ENCODE results near the gene TDRD15. TPM values are rescaled to one million over a fixed set of nuclear protein-coding genes. Genes with fewer than 3 reads are reported as not detected.

Gene TDRD15
- total and polyA plus RNA-seq, 9 of the 15 experiments (the other 6 are each of a cell fraction or from before 2014, with no cell fraction given): 0.01 to 0.22 (median 0.06) TPM; not detected in 1

- no peaks in the 10 kb centered on the region for H3K79me2 ChIP-seq (ENCODE audit: control insufficient read depth, insufficient read depth, low read length)
- 1% methylated on average over 5 of the region's 5 CpGs for WGBS (ENCODE audit: insufficient coverage, low coverage, missing lambda C conversion rate)
- no peak overlapping the region for H3K4me3 ChIP-seq
- no TSS peak for BruUV-seq (replicated peaks)
- no peak for DNase-seq (ENCODE audit: extremely low read depth in 1 of 4, low spot score in 3 of 4)
- CTCF ChIA-PET (ENCODE audit: low intra/inter-chr PET ratio): no interaction called here
- intact Hi-C loops (cut with micrococcal nuclease): no loop called here
- in situ Hi-C loops (cut with MboI): no loop called here
- H3K9ac ChIP-seq (ENCODE audit: insufficient read depth in 1 of 2, low read depth in 2 of 2, low read length in 2 of 2): no peak overlapping the region
- no peaks in the 10 kb centered on the region for H3K27me3 ChIP-seq (ENCODE audit: control insufficient read depth in 2 of 2, insufficient read depth in 2 of 2, low read length in 2 of 2)
- no peak overlapping the region for H3K27ac ChIP-seq (ENCODE audit: extremely low read depth, low read depth, low read length)
- ATAC-seq: no peak
- H3K9me1 ChIP-seq (ENCODE audit: control insufficient read depth, insufficient read depth, low read length): no peaks in the 10 kb centered on the region
- H3K9me3 ChIP-seq (replicated peaks; ENCODE audit: control insufficient read depth, insufficient read depth, low read depth, low read length): no peaks in the 10 kb centered on the region
- no peaks in the 10 kb centered on the region for H3K4me1 ChIP-seq (replicated peaks in 1 of 2; ENCODE audit: control insufficient read depth in 2 of 2, insufficient read depth in 2 of 2, low read length in 2 of 2)
- H3K4me2 ChIP-seq (ENCODE audit: insufficient read depth, low read length): no peak overlapping the region
- TF ChIP-seq GABPA (tag; conservative IDR thresholded peaks at IDR 0.05; ENCODE audit: low read depth) (peak; percentile 45), MCM5 (IDR thresholded peaks at IDR 0.05; ENCODE audit: low read depth) (no peak)
- no peaks in the 10 kb centered on the region for H4K20me1 ChIP-seq (replicated peaks; ENCODE audit: control insufficient read depth, insufficient read depth, low read length)
- POLR2A ChIA-PET: no interaction called here
- H2AFZ ChIP-seq (ENCODE audit: low read depth, low read length): no peak overlapping the region
- no peak for FAIRE-seq
- H3K36me3 ChIP-seq (ENCODE audit: control insufficient read depth, insufficient read depth, low read length): no peaks in the 10 kb centered on the region
Measured at GRCh38 chr2:21131861-21132260, 8.1 kb downstream of the TDRD15 start.

GRCh38 chr2:21135585-21135984 is 11.8 kb downstream of the TDRD15 start:
- Histone ChIP-seq H3K9ac (ENCODE audit: insufficient read depth in 1 of 2, low read depth in 2 of 2, low read length in 2 of 2) (no peak overlapping the region), H3K36me3 (ENCODE audit: control insufficient read depth, insufficient read depth, low read length) (no peaks in the 10 kb centered on the region), H2AFZ (ENCODE audit: low read depth, low read length) (no peak overlapping the region), H3K27ac (ENCODE audit: extremely low read depth, low read depth, low read length) (no peak overlapping the region), H3K79me2 (ENCODE audit: control insufficient read depth, insufficient read depth, low read length) (no peaks in the 10 kb centered on the region), H3K9me1 (ENCODE audit: control insufficient read depth, insufficient read depth, low read length) (no peaks in the 10 kb centered on the region), H3K4me2 (ENCODE audit: insufficient read depth, low read length) (no peak overlapping the region), H3K4me3 (no peak overlapping the region), H4K20me1 (replicated peaks; ENCODE audit: control insufficient read depth, insufficient read depth, low read length) (no peaks in the 10 kb centered on the region), H3K9me3 (replicated peaks; ENCODE audit: control insufficient read depth, insufficient read depth, low read depth, low read length) (no peaks in the 10 kb centered on the region), H3K27me3 (ENCODE audit: control insufficient read depth in 2 of 2, insufficient read depth in 2 of 2, low read length in 2 of 2) (no peaks in the 10 kb centered on the region), H3K4me1 (replicated peaks in 1 of 2; ENCODE audit: control insufficient read depth in 2 of 2, insufficient read depth in 2 of 2, low read length in 2 of 2) (no peaks in the 10 kb centered on the region)
- 0% methylated on average over 2 of the region's 2 CpGs for WGBS (ENCODE audit: insufficient coverage, low coverage, missing lambda C conversion rate)
- no TSS peak for BruUV-seq (replicated peaks)
- DNase-seq (ENCODE audit: extremely low read depth in 1 of 4, low spot score in 3 of 4): no peak
- FAIRE-seq: no peak
- intact Hi-C loops (cut with micrococcal nuclease) (no loop called here), in situ Hi-C loops (cut with MboI) (no loop called here)
- no peak for ATAC-seq
- ChIA-PET POLR2A (no interaction called here), CTCF (ENCODE audit: low intra/inter-chr PET ratio) (no interaction called here)
- TF ChIP-seq GTF2F1 (IDR thresholded peaks at IDR 0.05; ENCODE audit: low read depth, low read length): no peak
- TF ChIP-seq NR2F6 (CRISPR knock-in tag; IDR thresholded peaks at IDR 0.05): no peak
- no peak for TF ChIP-seq BCL6 (CRISPR knock-in tag; IDR thresholded peaks at IDR 0.05)
- TF ChIP-seq YBX1 (IDR thresholded peaks at IDR 0.05): no peak
- TF ChIP-seq NONO (IDR thresholded peaks at IDR 0.05; ENCODE audit: low read depth in 2 of 2, low read length in 1 of 2): no peak
- no peak for TF ChIP-seq CBX1 (IDR thresholded peaks at IDR 0.05; ENCODE audit: low read depth)

All from K562 (cell line).